SK-N-SH (cell line): ENCODE results near the gene AHCY.

Experiments used
- CTCF ChIP-seq: fragments of 200-600 bp; sonication (generic); IDR thresholded peaks from 2 replicates; pipeline ENCODE4 v1.6.1; 2017; ENCODE audit warnings: antibody characterized with exemption, mild to moderate bottlenecking, moderate library complexity
- EP300 ChIP-seq, 2 experiments: IDR thresholded peaks; 2 replicates each; pipeline versions ENCODE4 v1.4.0 to v1.6.1; 2012; ENCODE audit warnings: borderline replicate concordance in 1 of 2, low read depth in 1 of 2, low read length in 1 of 2

- TF ChIP-seq CTCF = no peak
- TF ChIP-seq EP300 (IDR thresholded peaks at IDR 0.05; ENCODE audit: borderline replicate concordance in 1 of 2, low read depth in 1 of 2, low read length in 1 of 2) = no peak
Observed at GRCh38 chr20:34299556-34300255, 3.4 kb downstream of the AHCY start.
